GM19035 (cell line): ENCODE measurements around the gene GDPD5.

Experiments used
- ATAC-seq: cut with Tn5 transposase; IDR thresholded peaks from one replicate; pipeline ENCODE4 v1.9.1; 2021; ENCODE audit not compliant: unreplicated experiment

GDPD5 gene

GRCh38 chr11:75474878-75475766 lies 50.6 kb downstream of the GDPD5 start:
- no peak for ATAC-seq

DNA sequence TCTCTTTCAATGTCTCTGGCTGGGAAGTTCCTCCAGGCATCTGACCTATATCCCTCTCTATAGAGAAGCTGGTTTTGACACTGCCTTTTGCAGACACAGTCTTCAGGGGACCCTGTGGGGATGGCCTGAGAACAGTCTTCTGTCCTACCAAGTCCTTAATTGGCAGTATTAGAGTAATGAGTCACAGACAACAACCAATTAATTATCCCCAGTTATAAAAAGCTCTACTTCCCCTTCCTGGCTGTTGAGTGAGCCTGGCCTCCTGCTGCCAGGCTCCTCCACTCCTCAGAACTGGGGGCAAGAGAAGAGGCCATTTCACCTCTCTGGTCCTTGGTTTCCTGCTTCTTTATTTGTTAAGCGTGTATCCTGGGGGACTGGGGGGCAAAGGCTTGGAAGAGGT lies 51.5 kb downstream of the GDPD5 start:
- ATAC-seq: no peak

DNA sequence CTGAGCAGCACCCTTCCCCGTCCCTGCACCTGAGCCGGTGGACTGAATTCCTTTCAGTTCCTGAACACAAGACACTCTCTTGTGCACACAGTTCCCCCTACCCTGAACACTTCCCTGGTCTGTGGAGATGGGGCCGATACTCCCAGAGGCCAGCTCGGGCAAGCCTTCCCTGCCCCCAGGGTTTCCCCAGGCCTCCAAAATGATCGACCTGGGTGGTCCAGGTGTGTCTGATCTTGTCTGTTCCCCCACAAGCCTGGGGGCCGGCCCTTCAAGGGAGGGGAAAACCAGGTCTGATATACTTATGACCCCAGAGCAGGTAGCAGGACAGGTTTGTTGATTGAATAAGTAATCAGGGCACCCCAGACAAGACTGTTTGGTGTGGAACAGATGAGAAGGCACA lies 52.1 kb downstream of the GDPD5 start:
- no peak for ATAC-seq

- no peak for ATAC-seq
Observed at GRCh38 chr11:75472081-75472732, 53.5 kb downstream of the GDPD5 start.

DNA sequence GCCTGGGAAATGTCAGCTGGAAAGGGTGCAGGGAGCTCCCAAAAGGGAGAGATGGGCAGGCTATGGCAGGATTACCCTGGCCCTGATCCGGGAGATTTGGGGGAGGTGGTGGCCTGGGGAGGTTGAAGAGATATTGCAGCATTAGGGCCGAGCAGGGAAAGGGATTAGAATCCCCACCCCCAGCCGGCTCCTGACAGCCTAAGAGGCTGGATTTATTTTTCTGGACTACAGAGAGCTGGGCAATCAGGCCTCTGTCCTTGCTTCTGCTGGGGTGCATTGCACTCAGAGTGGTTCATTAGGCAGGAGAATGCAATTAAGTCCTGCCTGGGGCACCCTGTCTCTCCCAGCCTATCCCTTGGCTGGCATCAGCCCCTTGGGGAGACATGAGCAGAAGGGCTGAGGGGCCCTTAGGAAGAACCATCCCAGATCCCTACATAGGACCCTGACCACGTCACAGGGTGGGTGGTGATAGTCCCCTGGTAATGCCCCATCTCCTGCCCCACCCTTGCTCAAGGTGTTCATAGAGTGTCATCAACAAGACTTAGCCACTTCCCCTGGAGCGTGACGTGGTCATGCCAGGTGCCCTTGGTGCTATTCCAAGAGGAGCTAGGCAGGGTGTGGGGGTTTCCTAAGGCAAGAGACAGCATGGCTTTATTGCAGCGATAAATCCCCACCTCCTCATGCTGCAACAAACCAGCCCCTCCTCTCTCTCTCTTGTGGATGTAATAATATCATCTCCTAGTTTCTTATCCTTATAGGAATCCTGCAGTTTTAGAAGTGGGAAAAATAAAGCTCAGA lies 54.4 kb downstream of the GDPD5 start:
- no peak for ATAC-seq

GRCh38 chr11:75470476-75471080 lies 55.2 kb downstream of the GDPD5 start:
- ATAC-seq: no peak

GRCh38 chr11:75469785-75470405 lies 55.8 kb downstream of the GDPD5 start:
- ATAC-seq: no peak

- ATAC-seq: no peak
Observed at GRCh38 chr11:75468534-75469340, 57.0 kb downstream of the GDPD5 start.

DNA sequence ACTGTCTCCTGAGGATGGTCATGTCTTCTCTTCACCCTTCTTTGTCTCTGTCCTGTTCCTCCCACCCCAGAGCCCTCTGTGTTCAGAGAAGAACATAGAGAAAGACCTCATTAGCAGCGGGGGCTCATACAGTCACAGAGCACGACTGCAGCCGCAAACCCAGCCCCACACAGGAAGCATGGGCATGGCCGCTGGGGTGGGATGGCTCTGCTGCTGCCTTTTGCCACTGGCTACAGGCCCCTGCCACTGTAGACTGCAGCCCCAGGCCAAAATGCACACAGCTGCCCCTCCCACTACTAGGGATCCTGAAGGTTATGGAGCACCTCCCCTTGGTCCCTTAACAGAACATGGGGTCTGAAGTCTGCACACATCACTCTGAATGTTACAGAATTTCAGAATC lies 57.9 kb downstream of the GDPD5 start:
- ATAC-seq: no peak

- ATAC-seq: no peak
Observed at GRCh38 chr11:75467311-75467710, 58.4 kb downstream of the GDPD5 start.

- ATAC-seq: no peak
Observed at GRCh38 chr11:75465701-75466531, 59.8 kb downstream of the GDPD5 start.

DNA sequence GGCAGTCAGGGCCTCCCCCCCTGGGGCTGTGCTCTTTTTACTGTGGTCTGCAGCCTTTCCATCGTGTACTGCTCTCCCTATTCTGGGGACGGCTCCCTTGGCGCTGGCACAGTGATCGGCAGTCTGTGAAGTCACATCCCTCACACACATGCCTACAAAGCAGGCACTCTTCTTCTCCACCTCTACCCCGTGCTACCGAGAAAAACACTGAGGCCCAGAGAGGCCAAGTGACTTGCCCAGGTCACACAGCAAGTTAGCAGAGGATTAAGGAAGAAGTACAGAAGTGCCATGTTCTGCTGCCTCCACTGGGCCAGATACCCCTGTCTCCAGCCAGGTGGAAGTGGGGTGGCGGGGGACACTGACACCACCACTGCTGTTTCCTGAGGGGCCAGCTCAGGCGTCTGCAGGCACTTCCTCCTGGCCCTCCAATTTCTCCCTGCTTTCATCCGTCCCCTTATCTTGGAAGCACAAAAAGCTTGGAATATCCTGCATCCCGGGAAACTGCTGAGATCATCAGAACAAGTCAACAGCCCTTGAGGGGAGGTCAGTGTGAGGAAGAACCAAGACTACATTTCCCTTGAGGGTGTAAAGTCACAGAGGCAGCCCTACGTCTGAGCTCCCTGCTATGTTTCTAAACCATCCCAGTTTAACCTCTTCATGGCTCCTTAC lies 62.5 kb downstream of the GDPD5 start:
- ATAC-seq: no peak

DNA sequence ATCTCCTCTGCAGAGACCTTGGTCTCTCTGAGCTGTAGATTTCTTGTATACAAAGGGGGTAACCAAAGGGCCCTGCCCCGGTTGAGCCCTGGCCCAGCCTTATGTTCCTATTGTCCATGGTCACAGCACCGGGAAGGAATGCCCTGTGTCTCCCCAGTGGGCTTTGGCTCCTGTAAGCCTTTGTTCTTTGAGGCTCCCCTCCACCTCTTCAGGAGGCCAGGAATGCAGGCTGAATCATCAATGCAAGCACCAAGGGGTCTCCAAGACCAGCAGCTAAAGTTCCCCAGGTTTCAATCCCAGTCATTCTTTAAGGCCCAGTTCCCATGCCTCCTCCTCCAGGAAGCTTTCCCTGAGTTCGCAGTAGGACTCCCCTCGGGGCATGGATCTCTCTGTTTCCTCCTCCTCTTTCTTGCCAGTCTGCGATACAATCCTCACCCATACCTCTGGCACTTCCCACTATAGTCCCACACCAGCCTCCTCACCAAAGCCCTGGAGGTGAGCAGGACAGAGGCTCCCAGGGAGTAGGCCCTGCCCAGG lies 63.6 kb downstream of the GDPD5 start:
- no peak for ATAC-seq

DNA sequence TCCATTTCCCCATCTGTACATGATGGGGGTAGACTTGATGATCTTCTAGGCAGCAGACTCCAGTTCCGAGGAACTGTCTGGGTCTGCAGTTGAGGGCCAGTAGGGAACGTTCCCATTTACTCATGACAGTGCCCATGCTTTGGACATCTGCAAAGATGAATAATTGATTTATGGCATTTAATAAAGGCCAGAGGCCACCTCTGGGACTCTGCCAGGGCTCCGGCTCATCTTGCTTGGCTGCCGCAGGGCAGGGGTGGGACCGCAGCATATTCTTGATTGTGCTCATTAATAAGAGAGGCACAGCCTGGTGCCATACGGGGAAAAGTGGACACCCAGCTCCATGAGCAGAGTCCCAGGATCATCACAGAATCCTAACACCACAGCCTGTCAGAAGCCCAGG lies 64.6 kb downstream of the GDPD5 start:
- no peak for ATAC-seq

- no peak for ATAC-seq
Observed at GRCh38 chr11:75456596-75457183, 69.1 kb downstream of the GDPD5 start.

- ATAC-seq: no peak
Observed at GRCh38 chr11:75454987-75455386, 70.8 kb downstream of the GDPD5 start.

DNA sequence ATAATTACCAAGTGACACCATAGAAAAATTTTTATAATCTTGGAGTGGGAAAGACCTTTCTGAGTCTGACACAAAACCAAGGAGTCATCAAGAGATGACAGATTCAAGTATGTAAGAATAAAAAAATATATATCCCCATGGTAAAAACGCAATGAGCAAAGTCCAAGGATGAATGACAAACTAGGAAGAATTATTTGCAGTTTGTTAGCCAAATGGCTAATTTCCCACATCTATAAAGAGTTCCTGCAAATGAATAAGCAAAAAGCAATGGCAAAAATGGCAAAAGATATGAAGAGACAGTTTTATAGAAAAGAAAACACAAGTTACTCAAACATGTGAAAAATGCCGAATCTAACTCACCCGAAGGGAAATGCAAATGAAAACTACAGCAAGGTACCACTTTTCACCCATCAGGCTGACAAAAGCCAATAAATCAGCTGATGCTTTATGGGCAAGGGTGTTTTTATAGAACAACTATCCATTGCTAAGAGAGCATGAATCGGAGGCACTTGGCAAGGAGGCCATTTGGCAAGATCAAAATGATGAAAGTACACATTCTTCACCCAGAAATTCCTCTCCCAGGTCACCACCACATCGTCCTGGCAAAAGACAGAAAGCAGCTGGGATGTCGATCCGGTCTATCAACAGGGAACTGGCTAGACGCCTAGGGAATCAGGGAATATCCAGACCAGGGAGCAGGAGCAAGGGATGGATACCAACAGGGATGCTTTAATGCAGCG lies 71.7 kb downstream of the GDPD5 start:
- ATAC-seq: no peak
